HG02970 (cell line): Measurements from ENCODE around the gene IRS4.

Experiments
- ATAC-seq: cut with Tn5 transposase; IDR thresholded peaks from one replicate; pipeline ENCODE4 v1.9.1; 2021; ENCODE audit warnings: mild to moderate bottlenecking, moderate library complexity, moderate number of reproducible peaks; ENCODE audit not compliant: unreplicated experiment, low FRiP score

Gene IRS4

GRCh38 chrX:108736509-108737479, at the start of gene IRS4:
Gene IRS4 (minus strand): TSS chrX:108736563.
- no peak for ATAC-seq

GRCh38 chrX:108772549-108772948, 36.2 kb upstream of the IRS4 start:
- no peak for ATAC-seq

GRCh38 chrX:108763559-108763958, 27.2 kb upstream of the IRS4 start:
- ATAC-seq = no peak

GRCh38 chrX:108740299-108740774, 4.0 kb upstream of the IRS4 start:
- no peak for ATAC-seq

- ATAC-seq = no peak
Measured at GRCh38 chrX:108737754-108738153, 1.4 kb upstream of the IRS4 start.

- ATAC-seq = no peak
Measured at GRCh38 chrX:108735679-108736508, 469 bp downstream of the IRS4 start.

- ATAC-seq = no peak
Measured at GRCh38 chrX:108735091-108735678, 1.2 kb downstream of the IRS4 start.

GRCh38 chrX:108734426-108734825, 1.9 kb downstream of the IRS4 start:
- no peak for ATAC-seq

GRCh38 chrX:108732630-108733321, 3.6 kb downstream of the IRS4 start:
- no peak for ATAC-seq

GRCh38 chrX:108731153-108731552, 5.2 kb downstream of the IRS4 start:
- no peak for ATAC-seq

GRCh38 chrX:108726748-108727147, 9.6 kb downstream of the IRS4 start:
- no peak for ATAC-seq

GRCh38 chrX:108722561-108722960, 13.8 kb downstream of the IRS4 start:
- no peak for ATAC-seq

GRCh38 chrX:108712886-108713285, 23.5 kb downstream of the IRS4 start:
- no peak for ATAC-seq

GRCh38 chrX:108704839-108705238, 31.5 kb downstream of the IRS4 start:
- ATAC-seq = no peak

GRCh38 chrX:108702530-108702929, 33.8 kb downstream of the IRS4 start:
- no peak for ATAC-seq

- ATAC-seq = no peak
Measured at GRCh38 chrX:108701633-108702032, 34.7 kb downstream of the IRS4 start.

GRCh38 chrX:108699368-108699767, 37.0 kb downstream of the IRS4 start:
- no peak for ATAC-seq

- ATAC-seq = no peak
Measured at GRCh38 chrX:108696690-108697089, 39.7 kb downstream of the IRS4 start.
